A549 (cell line): ENCODE results near the gene KAT6B.

Experiments used
- EP300 ChIP-seq, 2 experiments: fragments of >200 bp; sonication (Bioruptor Twin); formaldehyde crosslinking; IDR thresholded peaks; 2 replicates in 1 of 2; 3 replicates in 1 of 2; pipeline ENCODE4 v1.6.1; 2016 to 2017
- ESRRA ChIP-seq: fragments of 150-350 bp; IDR thresholded peaks from 2 replicates; pipeline ENCODE4 v1.6.1; 2014; ENCODE audit warnings: mild to moderate bottlenecking, low read length, borderline replicate concordance
- HOXA7 ChIP-seq: fragments of 250-450 bp; sonication (Bioruptor Pico); IDR thresholded peaks from 2 replicates; pipeline ENCODE4 v1.5.0; 2020; ENCODE audit warnings: mild to moderate bottlenecking, moderate library complexity

DNA sequence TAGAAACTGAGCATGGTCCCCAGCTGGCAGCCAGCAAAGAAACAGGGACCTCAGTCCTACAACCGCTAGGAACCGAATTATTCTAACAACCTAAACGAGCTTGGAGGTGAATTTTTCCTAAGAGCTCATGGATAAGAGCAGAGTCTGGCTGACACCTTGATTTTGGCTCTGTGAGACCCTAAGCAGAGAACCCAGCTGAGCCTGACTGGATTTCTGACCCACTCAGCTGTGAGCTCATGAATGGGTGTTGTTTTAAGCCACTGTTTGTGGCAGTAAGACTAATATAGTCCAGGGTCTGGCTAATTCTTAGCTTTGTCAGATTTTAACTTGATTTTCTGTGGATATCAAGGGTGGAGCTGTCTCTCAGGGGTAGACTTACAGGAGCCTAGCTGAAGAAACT lies 77.1 kb downstream of the KAT6B start:
- TF ChIP-seq ESRRA (no peak), EP300 (IDR thresholded peaks at IDR 0.05) (no peak), HOXA7 (CRISPR knock-in tag) (no peak)
